ENCODE measurements around the gene LRRC3. TPM values are rescaled to one million over a fixed set of nuclear protein-coding genes. Genes with fewer than 3 reads are reported as not detected.
A peak's percentile ranks its signal among the peaks of the same experiment; 100 is the strongest.

LRRC3 gene
- total RNA-seq, 1 donor from 2014 or later = 2.5 TPM

DNA sequence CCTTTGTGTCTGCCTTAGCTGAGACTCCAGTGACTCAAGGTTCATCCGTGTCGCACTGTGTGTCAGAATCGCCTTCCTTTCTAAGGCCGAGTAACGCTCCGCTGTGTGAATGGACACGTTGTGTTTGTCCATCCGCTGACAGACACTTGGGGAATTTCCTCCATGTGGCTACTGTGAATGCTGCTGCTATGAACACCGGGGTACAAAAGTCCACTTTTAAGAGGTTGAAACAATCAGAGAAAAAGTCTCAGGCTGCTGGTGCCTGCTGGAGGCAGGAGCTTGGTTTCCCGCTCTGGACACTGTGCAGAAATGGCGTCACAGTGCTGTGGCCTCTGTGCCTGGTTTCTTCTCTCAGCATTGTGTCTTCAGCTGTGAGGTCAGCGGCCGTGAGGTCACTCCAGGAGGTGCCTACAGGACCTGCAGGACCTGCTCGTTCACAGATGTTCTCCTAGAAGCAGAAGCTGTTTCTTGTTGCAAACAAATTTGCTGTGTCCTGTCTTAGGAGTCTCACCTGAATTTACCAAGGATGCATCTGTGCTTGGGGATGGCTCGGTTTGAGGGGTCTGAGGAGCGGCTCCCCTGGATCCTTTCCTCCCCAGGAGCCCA, 50.5 kb downstream of the LRRC3 start:
- no peaks in the 10 kb centered on the region for H3K36me3 Mint-ChIP-seq
- H3K27ac Mint-ChIP-seq = peak overlapping the region; percentile 32
- DNase-seq (ENCODE audit: low spot score) = no peak

DNA sequence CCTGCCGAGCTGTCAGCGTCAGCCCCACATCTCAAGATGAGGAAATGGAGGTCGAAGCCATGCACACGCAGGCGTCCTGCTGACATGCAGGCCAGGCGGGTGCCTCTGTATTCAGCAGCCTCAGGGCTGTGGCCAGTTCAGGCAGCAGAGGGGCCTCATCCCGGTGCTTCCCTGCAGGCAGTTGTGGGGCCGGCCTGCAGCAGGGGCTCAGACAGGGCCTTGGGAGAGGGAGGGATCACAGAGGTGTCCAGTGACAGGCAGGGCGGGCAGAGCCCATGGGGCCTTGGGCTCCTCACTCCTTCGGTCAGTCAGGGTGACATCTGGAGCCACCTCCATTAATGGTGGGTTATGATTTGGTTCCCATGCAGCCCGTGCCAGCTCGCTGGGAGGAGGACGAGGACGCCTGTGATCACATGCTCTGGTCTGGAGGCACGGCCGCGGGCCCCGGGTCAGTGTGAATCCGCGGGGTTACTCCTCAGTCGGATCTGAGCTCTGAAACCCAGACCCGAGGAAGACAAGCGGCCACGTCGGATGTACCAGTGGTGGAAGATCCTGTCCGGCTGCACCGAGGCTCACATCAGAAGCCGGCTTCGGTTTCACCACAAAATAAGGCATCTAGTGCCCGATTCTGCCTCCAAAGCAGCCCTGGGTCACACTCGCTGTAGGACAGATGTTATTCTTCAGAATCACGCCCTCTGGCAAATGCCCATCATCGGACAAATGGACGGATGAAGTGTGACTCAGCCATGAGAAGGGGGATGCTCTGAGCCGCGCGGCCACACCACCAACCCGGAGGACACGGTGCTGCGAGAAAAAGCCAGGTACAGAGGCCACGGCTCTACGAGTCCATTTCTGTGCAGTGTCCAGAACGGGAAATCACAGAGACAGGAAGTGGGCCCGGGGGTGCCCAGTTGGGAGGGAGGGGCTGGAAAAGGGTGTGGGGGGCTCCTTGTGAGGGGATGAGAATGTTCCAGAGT, 51.3 kb downstream of the LRRC3 start:
- peak; percentile 33 for DNase-seq (ENCODE audit: low spot score)
- no peak overlapping the region for H3K4me3 ChIP-seq
- no peak overlapping the region for H3K9ac ChIP-seq
- Mint-ChIP-seq H3K4me1 (peaks cover 7% of the 10 kb centered on the region), H3K36me3 (no peaks in the 10 kb centered on the region), H3K4me3 (no peak overlapping the region), H3K27me3 (ENCODE audit: insufficient read depth, low read depth) (peaks cover 2% of the 10 kb centered on the region), H3K9me3 (no peaks in the 10 kb centered on the region), H3K27ac (no peak overlapping the region)
- H3K4me1 ChIP-seq = peaks cover 7% of the 10 kb centered on the region
- peak overlapping the region; percentile 10 for H2AFZ ChIP-seq (replicated peaks)
- H3K27me3 ChIP-seq = no peaks in the 10 kb centered on the region
- no peaks in the 10 kb centered on the region for H3K36me3 ChIP-seq
- H3K27ac ChIP-seq = no peak overlapping the region
- no peaks in the 10 kb centered on the region for H4K20me1 ChIP-seq (ENCODE audit: low read depth)
- no peak overlapping the region for H3K4me2 ChIP-seq
- TF ChIP-seq, protein P1, sequence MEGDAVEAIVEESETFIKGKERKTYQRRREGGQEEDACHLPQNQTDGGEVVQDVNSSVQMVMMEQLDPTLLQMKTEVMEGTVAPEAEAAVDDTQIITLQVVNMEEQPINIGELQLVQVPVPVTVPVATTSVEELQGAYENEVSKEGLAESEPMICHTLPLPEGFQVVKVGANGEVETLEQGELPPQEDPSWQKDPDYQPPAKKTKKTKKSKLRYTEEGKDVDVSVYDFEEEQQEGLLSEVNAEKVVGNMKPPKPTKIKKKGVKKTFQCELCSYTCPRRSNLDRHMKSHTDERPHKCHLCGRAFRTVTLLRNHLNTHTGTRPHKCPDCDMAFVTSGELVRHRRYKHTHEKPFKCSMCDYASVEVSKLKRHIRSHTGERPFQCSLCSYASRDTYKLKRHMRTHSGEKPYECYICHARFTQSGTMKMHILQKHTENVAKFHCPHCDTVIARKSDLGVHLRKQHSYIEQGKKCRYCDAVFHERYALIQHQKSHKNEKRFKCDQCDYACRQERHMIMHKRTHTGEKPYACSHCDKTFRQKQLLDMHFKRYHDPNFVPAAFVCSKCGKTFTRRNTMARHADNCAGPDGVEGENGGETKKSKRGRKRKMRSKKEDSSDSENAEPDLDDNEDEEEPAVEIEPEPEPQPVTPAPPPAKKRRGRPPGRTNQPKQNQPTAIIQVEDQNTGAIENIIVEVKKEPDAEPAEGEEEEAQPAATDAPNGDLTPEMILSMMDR (IDR thresholded peaks at IDR 0.05) = no peak
- TF ChIP-seq EZH2 (IDR thresholded peaks at IDR 0.05) (no peak), EZH2phosphoT487 (IDR thresholded peaks at IDR 0.05) (no peak)
- no peaks in the 10 kb centered on the region for H3K9me3 ChIP-seq (ENCODE audit: low read depth)
- no peaks in the 10 kb centered on the region for H3F3A ChIP-seq (ENCODE audit: low read depth)
- no peaks in the 10 kb centered on the region for H3K79me2 ChIP-seq (ENCODE audit: low read depth)

More for the DNA sequence above, 50.5 kb downstream of the LRRC3 start:
- no peaks in the 10 kb centered on the region for H3K79me2 ChIP-seq (ENCODE audit: low read depth)
- H3F3A ChIP-seq (ENCODE audit: low read depth) = no peaks in the 10 kb centered on the region
- H3K27me3 ChIP-seq = no peaks in the 10 kb centered on the region
- no peaks in the 10 kb centered on the region for H3K36me3 ChIP-seq
- no peaks in the 10 kb centered on the region for H3K27me3 Mint-ChIP-seq (ENCODE audit: insufficient read depth, low read depth)
- no peak overlapping the region for H3K4me3 ChIP-seq
- TF ChIP-seq EZH2 (IDR thresholded peaks at IDR 0.05) (no peak), EZH2phosphoT487 (IDR thresholded peaks at IDR 0.05) (no peak)
- TF ChIP-seq, protein P1 (IDR thresholded peaks at IDR 0.05) = no peak
- H3K9me3 Mint-ChIP-seq = no peaks in the 10 kb centered on the region
- H3K4me1 ChIP-seq = peaks cover 7% of the 10 kb centered on the region
- H3K9me3 ChIP-seq (ENCODE audit: low read depth) = no peaks in the 10 kb centered on the region
- peaks cover 7% of the 10 kb centered on the region for H3K4me1 Mint-ChIP-seq
- no peak overlapping the region for H3K27ac ChIP-seq
- H4K20me1 ChIP-seq (ENCODE audit: low read depth) = no peaks in the 10 kb centered on the region
- no peak overlapping the region for H3K4me3 Mint-ChIP-seq
- no peak overlapping the region for H3K9ac ChIP-seq
- peak overlapping the region; percentile 10 for H2AFZ ChIP-seq (replicated peaks)
- no peak overlapping the region for H3K4me2 ChIP-seq

DNA sequence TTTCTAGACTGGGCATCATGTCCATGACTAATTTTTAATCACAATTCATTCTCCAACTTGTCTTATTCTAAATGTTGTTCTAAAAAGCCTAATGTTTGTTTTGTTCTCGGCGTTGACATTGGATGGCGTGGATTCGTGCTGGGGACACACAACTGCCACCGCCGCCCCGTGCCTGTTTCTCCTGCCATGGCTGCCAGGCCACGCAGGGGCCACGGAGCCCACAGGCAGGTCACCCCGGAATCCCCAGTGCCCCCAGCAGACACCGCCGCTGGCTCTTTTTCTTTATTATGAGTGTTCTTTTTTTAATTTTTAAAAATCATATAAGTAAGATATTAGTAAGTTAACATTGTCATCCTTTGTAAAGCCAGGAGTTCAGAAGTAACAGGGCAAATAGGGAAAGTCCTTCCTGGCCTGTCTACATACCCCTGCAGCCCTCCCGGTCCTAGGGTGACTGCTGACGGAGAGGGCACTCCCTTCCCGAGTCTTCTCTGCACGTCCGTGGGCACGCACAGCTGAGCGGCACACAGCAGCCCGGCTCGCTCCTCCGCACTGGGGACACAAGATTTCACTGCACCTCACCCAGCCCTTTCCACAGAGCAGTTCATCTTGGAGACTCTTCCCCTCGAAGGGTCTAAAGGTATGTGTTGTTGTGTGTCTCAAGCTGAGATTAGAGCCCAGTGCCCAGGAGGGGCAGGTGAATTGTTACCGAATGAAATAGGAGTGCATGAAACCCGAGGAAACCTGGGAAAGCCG, 52.5 kb downstream of the LRRC3 start:
- Mint-ChIP-seq H3K4me1 (peaks cover 7% of the 10 kb centered on the region), H3K27ac (no peak overlapping the region), H3K4me3 (no peak overlapping the region), H3K36me3 (no peaks in the 10 kb centered on the region), H3K27me3 (ENCODE audit: insufficient read depth, low read depth) (peaks cover 2% of the 10 kb centered on the region), H3K9me3 (no peaks in the 10 kb centered on the region)
- Histone ChIP-seq H3K9me3 (ENCODE audit: low read depth) (no peaks in the 10 kb centered on the region), H3K27me3 (no peaks in the 10 kb centered on the region), H3K4me3 (no peak overlapping the region), H3K4me2 (no peak overlapping the region), H3K79me2 (ENCODE audit: low read depth) (no peaks in the 10 kb centered on the region), H3F3A (ENCODE audit: low read depth) (no peaks in the 10 kb centered on the region), H2AFZ (replicated peaks) (no peak overlapping the region), H3K9ac (no peak overlapping the region), H4K20me1 (ENCODE audit: low read depth) (no peaks in the 10 kb centered on the region), H3K27ac (no peak overlapping the region), H3K36me3 (no peaks in the 10 kb centered on the region), H3K4me1 (peaks cover 7% of the 10 kb centered on the region)
- TF ChIP-seq EZH2 (IDR thresholded peaks at IDR 0.05) (no peak), EZH2phosphoT487 (IDR thresholded peaks at IDR 0.05) (no peak)
- TF ChIP-seq, protein P1 (IDR thresholded peaks at IDR 0.05) = no peak
- no peak for DNase-seq (ENCODE audit: low spot score)

Data from neural progenitor cell (in vitro differentiated cells).